GM19099 (cell line): ENCODE results near the gene INPP5A.

Experiments
- POLR2A ChIP-seq: IDR thresholded peaks from 3 replicates; pipeline ENCODE4 v1.6.1; 2011; ENCODE audit warnings: low read depth; ENCODE audit not compliant: insufficient read length; ENCODE audit errors: extremely low read depth

INPP5A gene

DNA sequence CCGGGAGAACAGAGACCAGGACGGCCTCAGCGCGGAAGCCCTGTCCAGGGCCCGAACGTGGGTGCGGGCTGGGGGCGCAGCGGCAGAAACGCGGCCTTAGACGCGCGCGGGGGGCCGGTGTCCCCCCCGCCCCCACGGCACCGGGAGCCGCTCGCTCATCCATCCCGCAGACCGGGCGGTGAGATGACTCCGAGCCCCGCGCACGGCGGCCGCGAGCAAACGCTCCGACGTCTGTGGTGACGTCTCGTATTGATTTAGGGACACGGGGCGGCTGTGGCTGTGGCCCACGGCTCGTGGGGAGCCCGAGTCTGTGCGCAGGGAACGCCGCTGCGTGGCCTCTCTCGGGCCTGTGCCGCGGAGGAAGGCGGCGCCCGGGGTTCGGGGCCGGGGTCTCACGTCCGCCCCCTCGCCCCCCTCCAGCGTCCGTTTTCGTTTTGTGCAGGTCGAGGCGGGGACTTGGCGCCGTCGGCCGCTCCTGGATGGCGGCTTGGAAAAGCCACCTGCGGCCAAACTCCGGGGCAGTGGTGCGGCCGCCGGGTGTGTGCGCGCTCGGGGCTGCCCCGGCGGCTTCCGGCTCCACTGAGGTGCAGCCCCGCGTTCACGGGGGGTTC is 249.4 kb downstream of the INPP5A start:
- no peak for TF ChIP-seq POLR2A

DNA sequence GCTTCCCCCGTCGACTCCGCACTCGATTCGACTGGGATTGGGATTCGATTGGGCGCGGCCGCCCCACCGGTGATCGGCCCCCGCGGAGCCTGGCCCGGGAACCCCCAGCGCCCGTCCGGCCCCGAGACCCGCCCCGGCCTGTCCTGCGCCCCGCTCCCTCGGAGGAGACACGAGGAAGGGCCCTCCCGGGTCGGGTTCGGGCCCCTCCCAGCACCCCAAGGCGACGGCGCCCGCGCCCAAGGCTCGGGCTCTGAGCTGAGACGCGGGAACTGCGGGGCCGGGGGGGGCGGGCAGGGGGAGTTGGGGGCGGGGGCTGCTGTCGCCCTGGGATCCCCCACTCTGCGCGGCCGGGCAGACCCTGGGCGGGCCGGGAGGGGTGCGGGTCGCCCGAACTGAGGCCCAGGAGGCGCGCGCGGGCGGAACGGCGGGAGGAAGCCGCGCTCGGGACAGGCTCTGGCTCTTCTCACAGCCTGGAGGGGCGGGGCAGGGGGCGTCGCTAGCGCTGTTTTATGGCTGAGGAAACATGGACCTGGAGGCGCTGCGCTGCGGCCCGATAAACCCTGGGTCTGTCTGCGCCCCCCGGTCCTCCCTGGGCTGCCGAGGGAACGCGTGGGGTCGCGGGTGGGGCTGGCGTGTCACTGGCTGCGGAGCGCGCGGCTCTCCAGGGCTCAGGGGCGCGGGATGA is 250.1 kb downstream of the INPP5A start:
- no peak for TF ChIP-seq POLR2A

DNA sequence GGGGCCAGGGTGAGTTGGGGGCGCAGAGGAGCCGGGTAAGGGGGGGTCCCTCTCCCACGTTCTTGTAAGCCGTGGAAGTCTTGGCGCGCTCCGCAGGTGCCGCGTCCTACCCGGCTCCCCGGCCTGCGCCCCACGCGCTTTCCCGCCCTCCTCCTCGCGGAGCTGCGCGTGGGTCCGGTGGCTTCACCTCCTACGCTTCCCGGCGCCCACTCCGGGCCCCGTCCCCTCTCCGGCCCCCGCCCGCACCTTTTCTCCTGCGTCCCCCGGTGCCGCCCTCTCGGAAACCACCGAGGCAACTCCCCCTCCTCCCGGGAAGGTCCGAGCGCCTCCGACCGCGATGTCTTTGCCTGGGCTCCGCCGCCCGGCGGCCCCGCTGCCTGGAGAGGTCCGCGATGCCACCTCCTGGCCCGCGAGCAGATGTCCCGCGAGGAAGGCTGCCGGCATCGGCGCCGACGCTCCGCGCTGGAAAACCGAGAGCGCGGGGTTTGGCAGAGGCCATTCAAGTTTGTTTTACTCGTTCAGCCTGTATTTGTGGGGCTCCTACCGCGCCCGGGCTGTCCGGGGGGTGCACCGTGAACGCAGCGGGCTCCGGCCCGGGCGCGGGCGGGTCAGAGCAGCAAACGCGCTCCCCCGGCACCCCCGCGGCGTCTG is 250.7 kb downstream of the INPP5A start:
- no peak for TF ChIP-seq POLR2A

DNA sequence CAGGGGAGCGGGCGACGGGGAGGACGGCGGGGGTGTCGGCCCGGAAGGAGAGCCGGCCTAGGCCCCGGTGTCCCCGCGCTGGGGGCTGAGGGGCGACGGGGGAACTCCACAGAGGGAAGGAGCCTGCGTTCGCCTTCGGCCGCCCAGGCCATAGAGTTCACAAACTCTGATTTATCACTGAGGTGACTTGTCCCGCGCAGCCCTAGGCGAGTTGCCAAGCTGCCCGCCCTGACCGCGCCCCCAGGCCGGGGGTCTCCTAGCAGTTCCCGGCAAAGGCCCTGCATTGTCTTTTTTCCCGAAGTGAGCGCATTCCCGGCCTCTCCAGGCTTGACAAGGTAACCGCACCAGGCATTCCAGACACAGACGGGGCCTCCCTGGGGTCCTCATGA is 251.2 kb downstream of the INPP5A start:
- TF ChIP-seq POLR2A = no peak

GRCh38 chr10:132789659-132790148 is 252.1 kb downstream of the INPP5A start:
- TF ChIP-seq POLR2A = no peak

DNA sequence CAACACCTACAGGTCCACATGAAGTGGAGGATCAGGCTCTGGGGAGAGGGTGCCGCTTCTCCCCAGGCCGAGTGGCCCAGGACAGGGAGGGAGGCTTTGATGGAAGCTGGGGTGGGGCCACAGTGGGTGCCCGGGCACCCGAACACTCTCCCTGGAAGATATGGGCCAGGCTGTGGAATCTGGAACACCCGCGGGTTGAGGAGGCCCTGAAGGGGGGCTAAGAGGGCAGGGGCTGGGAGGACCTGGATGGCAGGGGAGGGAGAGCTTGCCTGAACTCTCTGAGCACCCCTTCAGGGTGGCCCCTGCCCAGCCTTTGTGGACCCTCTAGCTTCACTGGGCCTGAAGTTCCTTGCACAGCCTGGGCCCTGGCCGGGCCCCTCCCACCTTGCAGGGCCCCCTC is 252.9 kb downstream of the INPP5A start:
- TF ChIP-seq POLR2A = no peak

DNA sequence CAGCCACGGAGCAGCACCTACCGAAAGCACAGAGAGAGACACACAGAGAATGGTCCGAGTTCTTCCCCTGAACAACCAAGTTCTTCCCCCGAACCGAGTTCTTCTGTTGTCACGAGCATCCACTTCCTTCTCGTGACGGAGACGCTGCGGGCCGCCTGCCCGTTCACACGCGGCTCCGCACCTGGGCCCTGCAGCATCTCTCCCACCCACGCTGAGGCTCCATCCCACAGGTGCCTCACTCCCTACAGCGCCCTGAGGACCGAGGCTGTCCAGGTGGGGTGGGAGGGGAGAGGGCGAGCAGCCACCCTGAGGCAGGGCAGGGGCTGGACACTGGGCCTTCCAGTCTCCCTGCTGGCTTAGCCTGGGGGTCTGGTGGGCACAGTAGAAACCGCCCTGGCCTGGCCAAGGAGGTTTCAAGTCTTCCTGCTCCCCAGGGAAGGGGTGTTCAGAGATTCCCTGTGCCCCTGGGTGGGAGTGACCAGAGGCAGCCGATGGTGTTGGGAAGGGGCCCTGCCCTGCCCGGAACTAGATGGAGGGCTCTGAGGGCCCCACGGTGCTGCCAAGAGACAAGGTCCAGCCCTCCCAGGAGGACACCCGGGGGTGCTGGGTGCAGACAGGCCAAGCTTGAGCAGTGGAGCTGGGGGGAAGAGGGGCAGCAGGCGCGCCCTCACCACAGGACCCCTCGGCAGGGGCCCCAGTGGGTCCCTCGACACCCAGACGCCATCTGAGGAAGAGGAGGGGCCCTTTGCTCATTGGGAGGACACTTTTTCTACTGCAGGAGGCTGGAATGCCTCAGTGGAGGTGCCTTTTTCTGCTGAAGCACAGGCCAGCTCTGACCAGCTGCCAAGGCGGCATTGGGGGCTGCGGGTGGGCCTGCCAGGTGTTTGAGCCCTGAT is 253.6 kb downstream of the INPP5A start:
- no peak for TF ChIP-seq POLR2A

DNA sequence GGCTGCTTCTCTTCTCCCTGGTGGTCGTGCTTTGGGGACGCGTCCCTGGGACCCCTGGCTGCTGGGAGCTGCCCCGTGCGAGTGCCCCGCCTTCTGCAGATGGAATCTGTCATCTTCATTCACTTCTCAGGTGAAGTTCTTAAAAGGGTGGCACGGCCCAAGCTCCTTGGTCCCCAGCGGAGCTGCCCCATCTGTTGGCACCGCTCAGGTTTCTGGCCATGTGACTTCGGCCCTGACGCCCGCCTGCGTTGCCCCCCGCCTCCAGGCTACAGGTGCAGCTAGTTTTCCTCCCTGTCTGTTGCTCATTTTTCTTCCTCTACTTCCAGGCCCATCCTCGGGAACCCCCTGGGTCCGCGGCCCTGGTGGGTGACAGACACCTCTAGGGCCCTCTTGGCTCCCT is 255.2 kb downstream of the INPP5A start:
- TF ChIP-seq POLR2A = no peak

DNA sequence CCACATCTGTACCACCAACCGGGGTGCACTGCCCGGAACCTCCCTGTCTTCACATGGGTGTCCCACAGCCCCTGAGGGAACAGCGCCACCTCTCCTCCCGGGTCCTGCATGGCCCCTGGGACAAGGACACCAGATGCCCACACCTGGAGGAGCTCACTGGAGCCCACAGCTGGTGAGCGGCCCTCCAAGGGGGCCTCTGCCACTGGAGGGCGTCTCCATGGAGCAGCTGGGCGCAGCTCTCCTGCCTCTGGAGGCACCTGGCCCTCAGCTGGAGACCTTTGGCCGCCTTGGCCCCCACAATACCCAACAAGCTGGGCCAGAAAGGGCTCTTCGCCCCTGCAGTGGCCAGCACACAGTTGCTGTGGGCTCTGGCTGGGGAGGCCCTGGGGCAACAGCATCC is 255.6 kb downstream of the INPP5A start:
- no peak for TF ChIP-seq POLR2A

- TF ChIP-seq POLR2A = no peak
These were observed 256.6 kb downstream of the INPP5A start for GRCh38 chr10:132793871-132794849.

GRCh38 chr10:132796846-132797245 is 259.3 kb downstream of the INPP5A start:
- no peak for TF ChIP-seq POLR2A

GRCh38 chr10:132798403-132798802 is 260.8 kb downstream of the INPP5A start:
- TF ChIP-seq POLR2A = no peak

DNA sequence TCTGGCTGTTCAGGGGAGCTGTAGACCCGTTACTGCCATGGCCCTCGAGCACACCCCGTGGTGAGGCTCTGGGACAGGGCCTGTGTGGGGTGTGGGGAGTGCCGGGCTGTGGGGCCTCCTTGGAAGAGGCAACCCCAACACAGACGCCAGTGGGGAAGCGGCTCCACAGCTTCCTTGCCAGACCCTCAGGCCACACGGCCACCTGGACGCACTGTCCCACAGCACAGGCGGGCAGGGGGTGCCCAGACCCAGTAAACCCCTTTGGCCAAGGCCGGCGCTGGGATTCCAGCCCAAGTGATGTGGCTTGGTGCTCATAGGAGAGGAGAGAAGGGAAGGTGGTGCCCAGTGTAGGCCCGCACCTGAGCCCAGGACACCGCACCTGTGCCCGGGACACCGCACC is 261.3 kb downstream of the INPP5A start:
- no peak for TF ChIP-seq POLR2A

DNA sequence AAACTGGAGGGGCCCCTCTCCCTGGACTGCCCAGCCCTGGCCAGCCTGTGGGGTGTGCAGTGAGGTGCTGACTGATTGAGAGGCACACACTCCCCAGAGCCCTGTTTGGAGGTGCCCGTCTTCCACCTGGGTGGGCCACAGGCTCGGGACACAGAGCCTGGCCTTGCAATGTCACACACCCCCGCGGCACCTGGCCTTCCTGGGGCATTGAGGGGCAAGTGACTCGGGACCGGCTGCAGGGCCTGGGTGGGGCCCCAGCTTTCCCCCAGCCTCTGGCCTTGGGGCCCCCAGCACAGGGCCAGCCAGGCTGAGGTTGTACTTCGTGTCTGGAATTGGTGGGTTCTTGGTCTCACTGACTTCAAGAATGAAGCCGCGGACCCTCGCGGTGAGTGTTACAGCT is 262.3 kb downstream of the INPP5A start:
- TF ChIP-seq POLR2A = no peak
